ENCODE data around the gene ANP32A.

ANP32A gene

DNA sequence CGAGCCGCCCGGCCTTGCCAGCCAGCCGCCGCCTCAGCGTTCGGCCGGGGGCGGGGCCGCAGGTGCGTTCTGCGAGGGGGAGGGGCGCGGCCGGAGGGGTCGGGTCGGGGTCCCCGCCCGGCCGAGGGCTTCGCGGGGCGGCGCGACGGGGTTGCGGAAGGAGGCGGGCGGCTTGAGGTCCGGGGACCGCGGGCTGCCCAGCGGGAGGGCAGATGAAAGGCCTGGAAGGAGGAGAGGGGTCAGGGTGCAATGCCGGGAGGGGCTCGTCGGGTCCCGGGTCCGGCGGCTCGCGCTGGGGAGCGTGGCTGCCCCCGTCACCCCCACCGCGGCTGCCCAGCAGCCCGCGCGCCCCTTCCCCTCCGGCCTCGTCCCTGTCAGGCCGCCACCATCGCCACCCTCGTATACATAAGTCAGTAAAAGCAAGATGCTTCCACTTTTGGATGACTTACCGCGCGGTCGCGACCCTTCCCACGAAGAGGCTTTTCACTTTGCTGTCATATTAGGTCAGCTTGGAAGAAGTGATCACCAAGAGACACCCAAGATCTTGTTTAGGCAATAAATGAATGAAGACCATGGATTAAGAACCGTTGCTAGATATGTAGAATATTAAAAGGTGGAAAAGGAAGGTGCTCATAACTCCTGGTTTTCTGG lies 620 bp upstream of the ANP32A start:
- intact Hi-C loops (cut with DNase I) = loop anchor here (10.0 kb wide), 1 partner anchor 53 kb away; no protein-coding TSS in a partner anchor
- DNase-seq = peak in 2 of 10 donors; percentile 65 to 72

DNA sequence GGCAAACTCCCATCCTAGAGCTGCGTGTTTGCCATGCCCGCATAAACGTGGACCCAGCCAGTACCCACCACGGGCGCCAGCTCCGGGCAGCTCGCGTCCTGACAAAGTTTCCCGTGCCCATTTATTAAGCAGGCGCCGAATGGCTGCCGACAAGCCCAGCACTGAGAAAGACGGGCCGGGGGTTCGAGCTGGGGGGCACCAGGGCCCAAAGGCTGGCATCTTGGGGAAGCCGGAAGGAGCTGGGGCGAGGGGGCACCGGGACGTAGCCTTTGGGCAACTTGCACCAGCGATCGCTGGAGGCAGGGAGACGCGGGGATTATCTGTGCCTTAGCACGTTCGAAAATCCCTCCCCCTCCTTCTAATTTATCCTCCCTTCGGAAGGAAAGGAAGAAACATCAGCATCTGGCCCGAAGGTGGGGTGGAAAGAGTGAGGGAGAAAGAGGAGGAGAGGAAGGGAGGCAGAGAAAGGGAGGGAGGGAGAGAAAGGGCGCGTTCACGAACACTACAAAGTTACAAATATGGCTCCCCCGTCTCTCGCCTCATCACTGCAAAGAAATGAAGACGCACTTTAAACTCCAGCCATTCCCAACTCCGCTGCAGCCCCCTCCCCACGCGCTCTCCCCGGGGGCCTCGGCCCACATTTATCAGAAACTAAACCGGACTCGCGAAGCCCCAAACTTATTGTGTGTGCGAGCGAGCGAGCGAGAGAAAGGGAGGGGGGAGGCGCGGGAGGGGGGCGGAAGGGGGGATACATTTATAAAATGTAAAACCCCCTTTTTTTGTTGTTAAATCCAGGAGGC lies 1.0 kb downstream of the ANP32A start:
- peak in 5 of 10 donors; percentile 33 to 91 (median 48) for DNase-seq
- intact Hi-C loops (cut with DNase I) = loop anchor here (5.0 to 10.0 kb wide), 3 partner anchors 37 to 87 kb away; no protein-coding TSS in a partner anchor

DNA sequence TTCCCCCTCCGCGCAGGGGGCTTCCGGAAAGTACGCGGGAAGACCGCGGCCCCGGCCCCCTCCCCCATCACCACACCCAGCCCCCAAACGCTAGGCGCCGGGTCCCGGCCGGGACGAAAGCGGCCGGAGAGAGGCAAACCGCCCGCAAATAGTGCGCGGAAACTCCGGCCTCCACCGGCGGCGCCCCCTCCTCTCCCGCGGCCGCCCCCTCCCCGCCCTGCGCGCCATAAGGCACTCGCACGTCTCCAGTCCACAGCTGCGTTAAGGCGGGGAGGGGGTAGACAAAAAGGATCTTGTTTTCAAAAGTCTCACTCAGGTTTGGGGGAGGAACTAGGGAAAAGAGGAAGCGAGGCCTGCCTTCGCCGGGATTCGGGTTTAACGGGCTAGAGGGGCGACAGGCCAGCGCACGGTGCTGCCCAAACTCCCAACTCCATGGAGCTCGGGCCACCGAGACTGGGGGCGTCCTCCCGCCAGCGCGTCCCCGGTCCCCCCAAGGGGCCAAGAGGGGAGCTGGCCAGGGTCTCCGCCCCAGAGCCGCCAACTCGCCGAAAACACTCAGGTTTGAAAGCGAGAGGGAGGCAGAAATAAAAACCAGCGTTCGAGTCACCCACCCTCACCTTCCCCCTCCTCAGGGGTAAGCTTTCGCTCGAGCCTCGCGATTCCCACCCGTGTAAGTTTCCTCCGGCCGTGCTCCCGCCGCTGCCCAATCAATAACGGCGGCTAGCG lies 1.8 kb downstream of the ANP32A start:
- intact Hi-C loops (cut with DNase I) = loop anchor here (5.0 kb wide), 2 partner anchors 37 to 87 kb away; no protein-coding TSS in a partner anchor

DNA sequence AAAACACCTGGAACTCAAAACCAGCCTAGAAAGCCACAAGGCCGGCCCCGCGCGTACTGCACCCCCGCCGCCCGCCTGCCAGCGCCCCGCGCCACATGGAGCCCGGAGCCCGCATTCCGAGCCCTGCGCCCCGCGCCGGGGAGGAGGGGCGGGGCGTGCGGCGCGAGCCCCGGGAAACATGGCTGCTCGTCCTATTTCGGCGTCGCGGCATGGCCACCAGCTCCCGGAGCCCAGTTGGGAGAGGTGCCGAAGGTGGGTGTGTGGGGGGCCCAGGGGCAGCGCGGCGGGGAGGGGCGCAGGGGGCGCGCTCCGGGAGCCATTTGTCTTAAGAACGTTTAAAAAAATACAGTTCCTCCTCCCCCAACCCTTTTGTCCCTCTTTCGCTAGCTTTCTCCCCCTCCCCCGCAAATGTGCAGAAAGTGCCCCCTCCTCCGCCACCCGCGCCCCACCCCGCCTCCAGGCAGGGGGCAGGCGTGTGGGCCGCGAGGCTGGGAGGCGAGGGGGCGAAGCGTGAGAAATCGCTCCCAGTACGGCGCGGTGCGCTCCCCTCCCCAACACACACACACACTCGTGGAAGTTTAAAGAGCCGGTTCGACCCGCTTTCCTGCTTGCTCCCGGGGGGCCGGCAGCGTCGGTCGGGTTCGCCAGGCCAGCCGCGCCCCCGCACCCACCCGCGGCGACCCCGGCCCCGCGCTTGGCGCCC lies 2.5 kb downstream of the ANP32A start:
- DNase-seq = peak in 9 of 10 donors; percentile 43 to 93 (median 59)
- intact Hi-C loops (cut with DNase I) = loop anchor here (5.0 kb wide), 2 partner anchors 36 to 86 kb away; no protein-coding TSS in a partner anchor

More for the DNA sequence above, 1.8 kb downstream of the ANP32A start:
- peak in 5 of 10 donors; percentile 40 to 87 (median 56) for DNase-seq

GRCh38 chr15:68817304-68818065 lies 3.2 kb downstream of the ANP32A start:
- intact Hi-C loops (cut with DNase I) = loop anchor here (2.0 to 5.0 kb wide), 3 partner anchors 23 to 85 kb away; no protein-coding TSS in a partner anchor
- DNase-seq = peak in 9 of 10 donors; percentile 40 to 92 (median 56)

DNA sequence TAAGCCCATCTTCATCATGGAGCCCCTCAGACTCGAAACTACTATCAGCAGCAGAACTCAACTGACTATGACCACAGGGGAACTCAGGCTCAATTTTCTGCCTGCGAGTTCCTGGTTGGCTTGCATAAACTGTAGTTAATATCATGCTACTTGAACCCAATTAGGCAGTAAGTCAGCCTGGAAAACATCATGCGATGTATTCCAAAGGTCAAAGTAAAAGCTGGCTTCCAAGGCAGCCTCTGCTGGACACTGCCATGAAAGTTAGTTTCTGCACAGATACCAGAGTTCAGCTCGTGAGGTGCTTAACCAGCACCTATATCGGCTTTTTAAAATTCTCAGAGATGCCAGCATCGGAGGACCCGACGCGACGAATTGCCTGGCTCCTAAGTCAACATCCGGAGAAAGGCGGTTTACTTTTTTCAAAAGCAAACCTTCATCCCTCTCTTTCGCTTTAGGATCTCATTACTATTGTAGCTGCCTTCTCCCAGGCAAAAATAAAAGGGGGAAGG lies 3.8 kb downstream of the ANP32A start:
- intact Hi-C loops (cut with DNase I) = loop anchor here (2.0 to 5.0 kb wide), 3 partner anchors 22 to 85 kb away; no protein-coding TSS in a partner anchor

DNA sequence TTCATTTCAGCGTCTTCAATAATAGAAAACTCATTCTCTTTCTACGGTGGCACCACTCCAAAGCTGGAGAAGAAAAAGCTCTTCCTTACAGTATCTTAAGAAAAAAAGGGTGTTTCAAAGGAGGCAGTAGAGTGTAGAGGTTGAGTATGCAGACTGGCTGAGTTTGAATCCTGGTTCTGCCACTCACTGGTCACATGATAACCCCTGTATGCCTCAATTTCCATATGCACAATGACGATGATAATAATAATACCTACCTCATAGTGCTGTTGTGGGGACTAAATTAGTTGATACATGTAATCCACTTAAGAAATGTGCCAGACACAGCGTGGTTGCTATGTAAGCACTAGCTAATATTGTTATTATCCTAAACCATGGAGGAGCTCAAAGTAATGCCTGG lies 4.5 kb downstream of the ANP32A start:
- DNase-seq = no peak
- intact Hi-C loops (cut with DNase I) = loop anchor here (2.0 to 5.0 kb wide), 3 partner anchors 21 to 84 kb away; no protein-coding TSS in a partner anchor

More for the DNA sequence above, 3.8 kb downstream of the ANP32A start:
- no peak for DNase-seq

- intact Hi-C loops (cut with DNase I) = loop anchor here (5.0 kb wide), 2 partner anchors 33 to 83 kb away; no protein-coding TSS in a partner anchor
- no peak for DNase-seq
Measured at GRCh38 chr15:68815598-68815997, 5.1 kb downstream of the ANP32A start.

DNA sequence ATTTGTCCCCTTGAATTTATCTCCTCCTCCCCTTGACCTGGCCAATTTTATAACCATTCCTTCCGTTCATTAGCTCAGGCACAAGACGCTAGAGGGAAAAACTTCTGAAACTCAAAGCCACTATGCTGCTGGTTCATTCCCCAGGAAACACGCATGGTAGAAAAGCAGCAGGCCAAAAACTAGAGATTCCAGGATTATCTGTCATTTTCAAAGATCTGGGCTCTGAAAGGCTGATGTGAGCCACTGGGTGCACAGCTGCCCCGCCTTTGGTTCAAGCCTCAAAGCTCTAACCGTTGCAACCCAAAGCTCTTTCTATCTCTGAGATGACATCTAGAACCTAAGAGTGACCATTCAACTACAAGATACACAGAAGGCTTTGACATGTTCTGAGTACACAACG lies 6.1 kb downstream of the ANP32A start:
- no peak for DNase-seq
- intact Hi-C loops (cut with DNase I) = no loop called here

DNA sequence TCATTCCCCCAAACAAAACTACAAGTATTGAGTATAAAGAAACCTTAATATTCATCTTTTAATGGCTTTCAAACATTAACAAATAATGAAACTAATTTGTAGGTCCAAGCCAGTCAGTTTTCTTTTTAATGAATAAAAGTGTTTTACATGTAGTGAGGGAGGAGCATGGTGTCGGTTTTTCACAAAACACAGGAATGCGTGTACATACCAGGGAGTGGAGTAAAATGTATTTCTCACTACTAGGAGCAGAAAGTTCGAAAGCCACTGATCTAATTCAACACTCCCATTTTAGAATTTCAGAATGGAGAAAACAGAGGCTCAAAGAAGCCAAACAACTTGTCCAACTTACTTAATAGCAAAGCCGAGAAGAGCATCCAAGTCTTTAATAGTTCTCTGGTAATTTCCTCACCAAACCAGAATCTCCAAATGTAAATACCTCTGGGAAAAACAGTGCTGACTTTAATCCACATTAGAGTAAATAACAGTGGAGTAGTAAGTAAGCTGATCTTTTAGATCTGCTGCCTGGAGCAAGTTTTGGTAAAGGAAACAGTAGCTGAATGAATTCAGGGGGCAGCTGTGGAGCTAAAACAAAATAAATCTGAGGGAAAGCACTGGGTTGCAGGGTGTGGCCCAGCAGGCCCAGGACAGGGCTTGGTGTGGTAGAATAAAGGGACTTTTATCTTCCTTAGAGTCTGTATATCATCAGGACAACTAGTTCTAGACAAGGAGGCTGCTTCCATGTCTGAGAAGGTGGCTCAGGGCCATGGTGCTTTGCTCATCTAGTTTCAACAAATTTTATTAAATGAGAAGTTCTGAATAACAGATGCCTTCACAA lies 7.9 kb downstream of the ANP32A start:
- intact Hi-C loops (cut with DNase I) = no loop called here
- DNase-seq = no peak

DNA sequence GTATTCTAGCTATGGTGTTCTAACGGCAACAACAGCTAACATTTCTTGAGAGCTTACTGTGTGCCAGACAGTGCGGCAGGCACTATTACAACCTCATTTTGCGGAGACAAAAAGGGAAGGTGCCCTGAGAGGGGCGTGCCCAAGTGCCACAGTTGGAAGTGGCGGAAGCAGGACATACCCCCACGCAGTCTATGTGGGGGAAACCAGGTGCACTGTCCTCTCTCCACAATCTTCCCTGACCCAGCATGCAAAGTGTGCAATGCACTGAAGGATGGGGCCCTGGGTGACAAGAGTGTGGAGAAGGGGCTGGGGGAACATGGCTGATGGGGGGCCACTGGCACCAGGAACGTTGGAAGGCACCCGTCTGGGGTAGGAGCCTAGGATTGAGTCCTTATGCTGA lies 8.6 kb downstream of the ANP32A start:
- DNase-seq = no peak
- intact Hi-C loops (cut with DNase I) = no loop called here

DNA sequence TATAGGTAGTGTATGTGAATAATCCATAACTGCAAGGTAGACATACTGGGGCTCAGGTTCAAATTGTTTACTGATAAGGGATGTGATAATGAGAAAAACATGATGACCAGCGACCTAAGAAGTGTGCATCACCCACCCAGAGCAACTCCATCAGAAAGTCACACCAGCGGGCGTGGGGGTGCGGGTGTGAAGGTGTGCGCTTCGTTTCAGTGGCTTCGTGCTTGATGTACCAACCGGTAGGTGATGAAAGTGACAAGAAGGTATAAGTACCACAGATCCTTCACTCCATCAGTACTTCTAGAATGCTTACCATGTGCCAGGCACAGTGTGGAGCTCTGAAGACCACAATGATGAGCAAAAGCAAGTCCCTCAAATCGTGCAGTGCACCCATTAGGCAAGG lies 11.2 kb downstream of the ANP32A start:
- intact Hi-C loops (cut with DNase I) = no loop called here

GRCh38 chr15:68808770-68809169 lies 11.9 kb downstream of the ANP32A start:
- no peak for DNase-seq

More for the DNA sequence above, 11.2 kb downstream of the ANP32A start:
- DNase-seq = no peak

DNA sequence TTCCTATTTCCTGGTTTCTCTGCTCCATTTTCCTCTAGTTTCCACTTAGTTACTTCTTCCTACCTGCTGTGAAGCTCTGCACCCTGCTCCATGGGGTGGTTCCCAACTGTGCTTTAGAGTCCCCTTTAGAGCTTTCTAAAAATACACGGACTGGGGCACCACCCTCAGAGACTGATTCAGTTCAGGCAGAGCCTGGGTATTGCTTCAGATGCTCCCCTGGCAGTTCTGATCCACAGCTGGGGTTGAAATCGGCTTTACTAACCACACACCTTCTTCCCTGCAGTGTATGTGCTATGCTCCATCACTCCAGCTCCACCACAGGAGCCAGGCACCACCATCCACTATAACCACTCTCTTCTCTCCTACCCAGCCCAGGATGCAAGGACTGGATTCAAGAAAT lies 12.6 kb downstream of the ANP32A start:
- DNase-seq = no peak
- intact Hi-C loops (cut with DNase I) = no loop called here

More at GRCh38 chr15:68808770-68809169, 11.9 kb downstream of the ANP32A start:
- intact Hi-C loops (cut with DNase I) = no loop called here

- intact Hi-C loops (cut with DNase I) = no loop called here
Measured at GRCh38 chr15:68807249-68807648, 13.4 kb downstream of the ANP32A start.

GRCh38 chr15:68806220-68807060 lies 14.3 kb downstream of the ANP32A start:
- peak in 7 of 10 donors; percentile 49 to 96 (median 72) for DNase-seq
- intact Hi-C loops (cut with DNase I) = no loop called here

More at GRCh38 chr15:68807249-68807648, 13.4 kb downstream of the ANP32A start:
- no peak for DNase-seq

GRCh38 chr15:68802373-68802772 lies 18.3 kb downstream of the ANP32A start:
- peak in 1 of 10 donors; percentile 2 for DNase-seq

More at GRCh38 chr15:68802373-68802772, 18.3 kb downstream of the ANP32A start:
- intact Hi-C loops (cut with DNase I) = no loop called here

Data from posterior cingulate gyrus (tissue), 11 donors.